Left lung (tissue), 10 donors: ENCODE measurements around the gene RASD1. TPM values are rescaled to one million over a fixed set of nuclear protein-coding genes. Genes with fewer than 3 reads are reported as not detected.

ENCODE experiments used
- ATAC-seq: fragments of 200-7000 bp; cut with Tn5 transposase; one replicate; pipeline ENCODE4 v1.9.1; 2020; ENCODE audit warnings: moderate library complexity
- DNase-seq, 4 donors: peaks; one replicate each; pipeline ENCODE4 v3.0.0-alpha.2; 2013 to 2020
- H3K27ac ChIP-seq, 2 donors: fragments of 200-600 bp; sonication (generic) in 1 of 2; one replicate each; pipeline versions ENCODE4 v1.5.0 to v1.8.0; 2020 to 2021
- H3K27me3 ChIP-seq, 2 donors: fragments of 200-600 bp; sonication (generic) in 1 of 2; one replicate each; pipeline versions ENCODE4 v1.5.0 to v1.8.0; 2020 to 2021
- H3K36me3 ChIP-seq, 2 donors: fragments of 200-600 bp; sonication (generic) in 1 of 2; one replicate each; pipeline versions ENCODE4 v1.5.0 to v1.8.0; 2020 to 2021
- H3K4me1 ChIP-seq, 2 donors: fragments of 200-600 bp; one replicate each; pipeline ENCODE4 v1.8.0; 2021
- H3K4me3 ChIP-seq, 2 donors: fragments of 200-600 bp; sonication (generic) in 1 of 2; one replicate each; pipeline versions ENCODE4 v1.5.0 to v1.8.0; 2020 to 2021; ENCODE audit warnings: mild to moderate bottlenecking in 1 of 2
- H3K9me3 ChIP-seq, 2 donors: fragments of 200-600 bp; sonication (generic) in 1 of 2; one replicate each; pipeline versions ENCODE4 v1.5.0 to v1.8.0; 2020 to 2021
- CTCF ChIP-seq, 2 donors: fragments of 200-600 bp; sonication (generic) in 1 of 2; IDR thresholded peaks; one replicate each; pipeline versions ENCODE4 v1.5.0 to v1.8.0; 2021; ENCODE audit warnings: antibody characterized with exemption in 2 of 2
- intact Hi-C, 2 donors: fragments of 100-400 bp; cut with DNase I; formaldehyde crosslinking; loops; one replicate each; pipeline versions ENCODE4 v1.11.2 to v1.14.2; 2022
- polyA plus RNA-seq, 6 donors: library from polyadenylated mRNA; unstranded; fragments of 120-200 nt; gene quantifications; one replicate each; pipeline ENCODE4 v1.2.1, GENCODE V29; 2013; ENCODE audit not compliant: insufficient read length in 6 of 6
- total RNA-seq, 2 donors: library from RNA; stranded (reverse); fragmentation: NEBNext Ultra II Directional; extraction: Animal tissue kit (Norgen Biotek cat#: 25700); gene quantifications; one replicate each; pipeline ENCODE4 v1.2.1, GENCODE V29; 2021
- donor health status: DM: no; HTN: yes; CAD: no.
- donor health status: DM: no; HTN: no; CAD: no.

The RASD1 gene
- total and polyA plus RNA-seq, 8 donors: 1.4 to 14.2 (median 2.7) TPM

- Histone ChIP-seq H3K9me3 (no peaks in the 10 kb centered on the region), H3K4me1 (peaks cover 4 to 8% of the 10 kb centered on the region in 2 donors), H3K27ac (peak overlapping the region in 1 of 2 donors; percentile 73), H3K36me3 (no peaks in the 10 kb centered on the region), H3K27me3 (no peaks in the 10 kb centered on the region), H3K4me3 (no peak overlapping the region)
- ATAC-seq (peak; percentile 76), DNase-seq (peak in 3 of 4 donors; percentile 34 to 79 (median 61))
- intact Hi-C loops: no loop called here
- TF ChIP-seq CTCF (IDR thresholded peaks at IDR 0.05): no peak
Measured at GRCh38 chr17:17538417-17539391, 42.5 kb upstream of the RASD1 start.

- Histone ChIP-seq H3K36me3 (no peaks in the 10 kb centered on the region), H3K4me1 (peaks cover 4 to 8% of the 10 kb centered on the region in 2 donors), H3K27ac (peak overlapping the region in 1 of 2 donors; percentile 73), H3K4me3 (no peak overlapping the region), H3K9me3 (no peaks in the 10 kb centered on the region), H3K27me3 (no peaks in the 10 kb centered on the region)
- DNase-seq (peak in 1 of 4 donors; percentile 73), ATAC-seq (peak; percentile 18)
- intact Hi-C loops: no loop called here
- no peak for TF ChIP-seq CTCF (IDR thresholded peaks at IDR 0.05)
Measured at GRCh38 chr17:17537311-17538099, 41.3 kb upstream of the RASD1 start.

GRCh38 chr17:17536702-17537101 lies 40.5 kb upstream of the RASD1 start:
- DNase-seq (peak in 1 of 4 donors; percentile 73), ATAC-seq (no peak)
- no peaks in the 10 kb centered on the region for H3K36me3 ChIP-seq
- no peaks in the 10 kb centered on the region for H3K9me3 ChIP-seq
- no peaks in the 10 kb centered on the region for H3K27me3 ChIP-seq
- intact Hi-C loops: no loop called here
- H3K27ac ChIP-seq: no peak overlapping the region
- H3K4me3 ChIP-seq: no peak overlapping the region
- no peak for TF ChIP-seq CTCF (IDR thresholded peaks at IDR 0.05)
- H3K4me1 ChIP-seq: peaks cover 4 to 8% of the 10 kb centered on the region in 2 donors

- intact Hi-C loops: no loop called here
- no peaks in the 10 kb centered on the region for H3K27me3 ChIP-seq
- no peaks in the 10 kb centered on the region for H3K9me3 ChIP-seq
- ATAC-seq: peak; percentile 76
- H3K4me1 ChIP-seq: peaks cover 4 to 8% of the 10 kb centered on the region in 2 donors
- H3K27ac ChIP-seq: no peak overlapping the region
- H3K36me3 ChIP-seq: no peaks in the 10 kb centered on the region
- no peak for TF ChIP-seq CTCF (IDR thresholded peaks at IDR 0.05)
- H3K4me3 ChIP-seq: no peak overlapping the region
- peak in 2 of 4 donors; percentile 77 to 87 for DNase-seq
Measured at GRCh38 chr17:17535957-17536356, 39.8 kb upstream of the RASD1 start.
